ENCODE measurements around the gene FRMD4A.

Gene FRMD4A

DNA sequence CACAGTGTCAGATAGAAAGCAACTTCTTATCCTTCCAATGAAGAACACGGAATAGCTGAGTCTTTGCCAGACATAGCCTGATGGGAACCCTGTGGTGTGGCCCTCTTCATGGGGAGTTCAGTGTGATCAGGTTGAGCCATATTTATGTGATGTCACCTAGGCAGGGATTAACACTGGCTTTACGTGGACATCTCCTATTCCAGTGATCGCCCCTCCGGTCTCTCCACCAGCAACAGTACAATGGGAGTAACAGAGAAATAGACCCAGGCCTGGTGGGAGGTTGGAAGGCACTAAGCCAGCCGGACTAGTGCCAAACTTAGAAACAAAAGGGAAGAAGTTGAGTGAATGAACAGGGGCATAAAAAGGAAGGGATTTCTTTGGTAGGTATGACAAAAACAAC is 385.9 kb downstream of the FRMD4A start:
- H3K9me2 ChIP-seq (replicated peaks; ENCODE audit: insufficient read depth, low read length), result no peaks in the 10 kb centered on the region
- no peaks in the 10 kb centered on the region for H4K20me1 ChIP-seq (ENCODE audit: low read depth, low read length)
- H3K4me3 ChIP-seq (ENCODE audit: insufficient read depth, low read length, poor library complexity, severe bottlenecking), result no peak overlapping the region
- no peaks in the 10 kb centered on the region for H3K79me2 ChIP-seq (ENCODE audit: insufficient read depth, low read length)
- H3K36me3 ChIP-seq (ENCODE audit: low read length), result no peaks in the 10 kb centered on the region
- H3K9ac ChIP-seq (ENCODE audit: low read length), result no peak overlapping the region
- H3K27ac ChIP-seq (ENCODE audit: low read depth, low read length), result no peak overlapping the region
- H3F3A ChIP-seq (ENCODE audit: insufficient read depth), result no peaks in the 10 kb centered on the region
- H2AFZ ChIP-seq (ENCODE audit: low read depth, low read length, severe bottlenecking), result no peak overlapping the region
- no peaks in the 10 kb centered on the region for H3K27me3 ChIP-seq (ENCODE audit: low read length)
- H3K4me2 ChIP-seq (ENCODE audit: low read depth, low read length, poor library complexity, severe bottlenecking), result no peak overlapping the region
- no peak for TF ChIP-seq EZH2phosphoT487 (conservative IDR thresholded peaks at IDR 0.05; ENCODE audit: low read length)
- TF ChIP-seq, protein P1, sequence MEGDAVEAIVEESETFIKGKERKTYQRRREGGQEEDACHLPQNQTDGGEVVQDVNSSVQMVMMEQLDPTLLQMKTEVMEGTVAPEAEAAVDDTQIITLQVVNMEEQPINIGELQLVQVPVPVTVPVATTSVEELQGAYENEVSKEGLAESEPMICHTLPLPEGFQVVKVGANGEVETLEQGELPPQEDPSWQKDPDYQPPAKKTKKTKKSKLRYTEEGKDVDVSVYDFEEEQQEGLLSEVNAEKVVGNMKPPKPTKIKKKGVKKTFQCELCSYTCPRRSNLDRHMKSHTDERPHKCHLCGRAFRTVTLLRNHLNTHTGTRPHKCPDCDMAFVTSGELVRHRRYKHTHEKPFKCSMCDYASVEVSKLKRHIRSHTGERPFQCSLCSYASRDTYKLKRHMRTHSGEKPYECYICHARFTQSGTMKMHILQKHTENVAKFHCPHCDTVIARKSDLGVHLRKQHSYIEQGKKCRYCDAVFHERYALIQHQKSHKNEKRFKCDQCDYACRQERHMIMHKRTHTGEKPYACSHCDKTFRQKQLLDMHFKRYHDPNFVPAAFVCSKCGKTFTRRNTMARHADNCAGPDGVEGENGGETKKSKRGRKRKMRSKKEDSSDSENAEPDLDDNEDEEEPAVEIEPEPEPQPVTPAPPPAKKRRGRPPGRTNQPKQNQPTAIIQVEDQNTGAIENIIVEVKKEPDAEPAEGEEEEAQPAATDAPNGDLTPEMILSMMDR (IDR thresholded peaks at IDR 0.05; ENCODE audit: insufficient read depth, low read length, poor library complexity, severe bottlenecking), result no peak
- no peaks in the 10 kb centered on the region for H3K9me3 ChIP-seq (ENCODE audit: insufficient read depth, low read length)

DNA sequence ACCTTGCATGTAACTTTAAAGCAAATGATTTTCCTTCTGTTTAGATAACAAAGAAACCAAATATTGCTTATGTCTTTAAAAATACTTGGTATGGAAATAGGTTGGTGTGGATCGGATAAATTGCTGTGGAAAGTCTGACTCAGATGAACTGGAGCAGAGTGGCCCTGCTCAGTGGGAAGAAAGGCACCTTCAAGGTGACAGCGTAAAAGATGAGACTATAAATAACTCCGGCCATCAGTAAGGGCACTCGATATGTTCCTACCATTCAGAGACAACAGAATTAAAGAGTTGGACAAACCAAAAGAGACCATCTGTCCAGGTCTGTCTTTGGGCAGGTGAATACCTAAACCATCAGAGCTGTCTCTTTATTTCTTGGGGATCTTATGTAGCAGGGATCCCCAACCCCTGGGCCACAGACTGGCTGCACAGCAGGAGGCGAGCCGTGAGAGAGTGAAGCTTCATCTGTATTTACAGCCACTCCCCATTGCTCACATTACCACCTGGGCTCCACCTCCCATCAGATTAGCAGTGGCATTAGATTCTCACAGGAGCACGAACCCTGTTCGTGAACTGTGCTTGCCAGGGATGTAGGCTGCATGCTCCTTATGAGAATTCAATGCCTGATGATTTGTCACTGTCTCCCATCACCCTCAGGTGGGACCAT is 386.9 kb downstream of the FRMD4A start:
- H3K9ac ChIP-seq (ENCODE audit: low read length), result no peak overlapping the region
- no peaks in the 10 kb centered on the region for H3K9me2 ChIP-seq (replicated peaks; ENCODE audit: insufficient read depth, low read length)
- TF ChIP-seq, protein P1 (IDR thresholded peaks at IDR 0.05; ENCODE audit: insufficient read depth, low read length, poor library complexity, severe bottlenecking), result no peak
- TF ChIP-seq EZH2phosphoT487 (conservative IDR thresholded peaks at IDR 0.05; ENCODE audit: low read length), result no peak
- H3K79me2 ChIP-seq (ENCODE audit: insufficient read depth, low read length), result no peaks in the 10 kb centered on the region
- H3K4me3 ChIP-seq (ENCODE audit: insufficient read depth, low read length, poor library complexity, severe bottlenecking), result no peak overlapping the region
- H3K9me3 ChIP-seq (ENCODE audit: insufficient read depth, low read length), result no peaks in the 10 kb centered on the region
- H2AFZ ChIP-seq (ENCODE audit: low read depth, low read length, severe bottlenecking), result no peak overlapping the region
- H3K4me2 ChIP-seq (ENCODE audit: low read depth, low read length, poor library complexity, severe bottlenecking), result no peak overlapping the region
- no peaks in the 10 kb centered on the region for H3K27me3 ChIP-seq (ENCODE audit: low read length)
- H3K36me3 ChIP-seq (ENCODE audit: low read length), result no peaks in the 10 kb centered on the region
- no peak overlapping the region for H3K27ac ChIP-seq (ENCODE audit: low read depth, low read length)
- no peaks in the 10 kb centered on the region for H3F3A ChIP-seq (ENCODE audit: insufficient read depth)
- H4K20me1 ChIP-seq (ENCODE audit: low read depth, low read length), result no peaks in the 10 kb centered on the region

DNA sequence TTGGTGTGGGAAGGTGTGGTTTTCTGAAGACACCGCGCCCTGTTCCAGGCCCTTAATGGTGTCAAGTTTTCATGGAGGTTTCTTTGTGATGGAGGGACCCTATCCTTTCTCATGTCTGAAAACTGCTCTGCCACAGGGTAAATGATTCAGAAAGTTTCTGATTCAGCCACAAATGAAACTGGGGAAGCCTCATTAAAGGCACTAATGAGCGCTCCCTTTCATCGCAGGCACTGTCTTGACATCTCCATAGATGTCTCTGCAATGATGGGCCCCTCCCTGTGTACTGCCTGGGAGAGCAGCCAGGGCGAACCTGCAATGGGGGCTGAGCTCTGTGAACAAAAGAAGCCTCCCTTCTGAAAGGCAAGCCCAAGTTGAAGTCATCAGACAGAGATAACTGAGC is 388.7 kb downstream of the FRMD4A start:
- no peak overlapping the region for H2AFZ ChIP-seq (ENCODE audit: low read depth, low read length, severe bottlenecking)
- no peaks in the 10 kb centered on the region for H3K79me2 ChIP-seq (ENCODE audit: insufficient read depth, low read length)
- no peak overlapping the region for H3K4me2 ChIP-seq (ENCODE audit: low read depth, low read length, poor library complexity, severe bottlenecking)
- no peaks in the 10 kb centered on the region for H3K36me3 ChIP-seq (ENCODE audit: low read length)
- H3K4me3 ChIP-seq (ENCODE audit: insufficient read depth, low read length, poor library complexity, severe bottlenecking), result no peak overlapping the region
- H3K9me2 ChIP-seq (replicated peaks; ENCODE audit: insufficient read depth, low read length), result no peaks in the 10 kb centered on the region
- TF ChIP-seq, protein P1 (IDR thresholded peaks at IDR 0.05; ENCODE audit: insufficient read depth, low read length, poor library complexity, severe bottlenecking), result no peak
- TF ChIP-seq EZH2phosphoT487 (conservative IDR thresholded peaks at IDR 0.05; ENCODE audit: low read length), result no peak
- no peaks in the 10 kb centered on the region for H3K27me3 ChIP-seq (ENCODE audit: low read length)
- H3K9ac ChIP-seq (ENCODE audit: low read length), result no peak overlapping the region
- no peaks in the 10 kb centered on the region for H3F3A ChIP-seq (ENCODE audit: insufficient read depth)
- no peak overlapping the region for H3K27ac ChIP-seq (ENCODE audit: low read depth, low read length)
- H3K9me3 ChIP-seq (ENCODE audit: insufficient read depth, low read length), result no peaks in the 10 kb centered on the region
- no peaks in the 10 kb centered on the region for H4K20me1 ChIP-seq (ENCODE audit: low read depth, low read length)

All from SU-DHL-6 (cell line).